SU-DHL-6 (cell line): ENCODE data around the gene LLGL2.

ENCODE experiments used
- CTCF ChIP-seq: fragments of 200-600 bp; sonication (generic); IDR thresholded peaks from one replicate; pipeline ENCODE4 v1.5.1; 2017; ENCODE audit warnings: antibody characterized with exemption, mild to moderate bottlenecking, low read length, moderate library complexity; ENCODE audit not compliant: insufficient read depth, poor library complexity, severe bottlenecking
- EZH2phosphoT487 ChIP-seq: fragments of 200-600 bp; sonication (generic), shearing (Covaris generic); conservative IDR thresholded peaks from 2 replicates; pipeline ENCODE4 v1.6.1; 2018; ENCODE audit warnings: mild to moderate bottlenecking, antibody characterized with exemption, low read length, moderate library complexity, mixed read lengths

GRCh38 chr17:75488693-75489510 is 36.6 kb upstream of the LLGL2 start:
- TF ChIP-seq CTCF (no peak), EZH2phosphoT487 (no peak)
